GM15510 (cell line): ENCODE results near the gene TMTC1.

Source experiments
- POLR2A ChIP-seq: IDR thresholded peaks from 3 replicates; pipeline ENCODE4 v1.6.1; 2011; ENCODE audit warnings: borderline replicate concordance; ENCODE audit not compliant: insufficient read length; ENCODE audit errors: extremely low read depth

TMTC1 gene

DNA sequence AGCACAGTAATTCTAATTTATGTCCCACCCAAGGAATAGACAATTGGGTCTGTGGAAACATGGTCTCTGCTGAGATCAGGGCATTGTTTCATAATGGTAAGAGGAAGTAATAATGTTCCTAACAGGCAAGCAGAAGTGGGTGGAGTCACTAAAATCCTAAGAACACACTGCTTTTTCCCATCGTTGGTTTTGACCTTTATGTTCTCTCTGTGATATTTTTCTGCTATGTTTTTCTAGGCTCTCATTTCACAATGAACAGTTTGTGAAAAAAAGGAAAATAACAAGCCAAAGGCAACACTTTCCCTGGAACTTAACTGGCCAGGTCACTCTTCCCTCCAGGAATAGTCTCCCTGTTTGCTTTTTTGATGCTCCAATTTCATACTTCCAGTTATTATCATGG lies 205.7 kb downstream of the TMTC1 start:
- no peak for TF ChIP-seq POLR2A

DNA sequence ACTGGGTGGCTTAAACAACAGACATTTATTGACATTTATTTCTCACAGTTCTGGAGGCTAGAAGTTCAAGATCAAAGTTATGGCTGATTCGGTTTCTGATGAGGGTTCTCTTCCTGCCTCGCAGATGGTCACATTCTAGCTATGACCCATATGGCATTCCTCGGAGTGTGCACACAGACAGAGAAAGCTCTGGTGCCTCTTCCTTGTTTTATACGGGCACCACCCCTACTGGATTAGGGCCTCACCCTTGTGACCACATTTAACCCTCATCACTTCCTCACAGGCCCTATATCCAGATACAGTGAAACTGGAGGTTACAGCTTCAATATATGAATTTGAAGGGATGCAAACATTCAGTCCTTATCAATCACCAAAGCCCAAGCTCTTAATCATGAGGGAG lies 209.2 kb downstream of the TMTC1 start:
- no peak for TF ChIP-seq POLR2A

DNA sequence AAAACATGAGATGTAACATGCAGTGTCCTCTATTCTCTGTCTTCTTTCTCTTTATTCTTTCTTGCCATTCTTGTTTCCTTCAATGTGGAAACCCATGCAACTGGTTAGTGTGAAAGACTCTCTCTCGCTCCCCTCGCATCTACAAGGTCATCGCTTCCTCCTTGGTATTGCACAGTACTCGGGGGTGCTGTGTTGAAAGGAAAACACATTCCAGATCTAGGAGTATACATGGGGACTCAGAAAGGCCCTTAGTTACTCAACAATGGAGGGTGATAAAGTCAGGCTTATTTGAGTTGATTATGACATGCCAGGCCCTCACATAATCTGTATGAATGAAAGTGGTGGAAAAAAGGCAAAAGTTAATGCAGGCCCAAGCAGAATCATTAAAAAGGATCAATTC lies 210.8 kb downstream of the TMTC1 start:
- no peak for TF ChIP-seq POLR2A

DNA sequence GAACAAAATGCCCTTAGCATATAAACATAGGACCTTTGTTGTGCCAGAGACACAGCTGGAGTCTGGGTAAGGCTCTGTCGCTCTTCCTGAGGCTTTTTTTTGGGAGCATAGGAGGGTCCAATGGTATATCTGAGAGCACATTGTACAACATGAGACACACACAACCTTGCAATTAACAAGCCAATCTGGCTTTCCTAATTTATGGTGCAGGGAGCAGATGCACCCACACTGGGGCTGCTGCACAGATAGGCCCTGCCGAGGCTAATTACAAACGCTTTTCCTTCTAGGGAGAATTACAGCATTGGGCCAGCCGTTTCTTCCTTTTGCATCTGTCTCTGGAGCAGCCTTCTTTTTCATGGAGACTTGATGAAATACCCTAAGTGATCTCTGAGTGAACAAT lies 211.3 kb downstream of the TMTC1 start:
- no peak for TF ChIP-seq POLR2A

DNA sequence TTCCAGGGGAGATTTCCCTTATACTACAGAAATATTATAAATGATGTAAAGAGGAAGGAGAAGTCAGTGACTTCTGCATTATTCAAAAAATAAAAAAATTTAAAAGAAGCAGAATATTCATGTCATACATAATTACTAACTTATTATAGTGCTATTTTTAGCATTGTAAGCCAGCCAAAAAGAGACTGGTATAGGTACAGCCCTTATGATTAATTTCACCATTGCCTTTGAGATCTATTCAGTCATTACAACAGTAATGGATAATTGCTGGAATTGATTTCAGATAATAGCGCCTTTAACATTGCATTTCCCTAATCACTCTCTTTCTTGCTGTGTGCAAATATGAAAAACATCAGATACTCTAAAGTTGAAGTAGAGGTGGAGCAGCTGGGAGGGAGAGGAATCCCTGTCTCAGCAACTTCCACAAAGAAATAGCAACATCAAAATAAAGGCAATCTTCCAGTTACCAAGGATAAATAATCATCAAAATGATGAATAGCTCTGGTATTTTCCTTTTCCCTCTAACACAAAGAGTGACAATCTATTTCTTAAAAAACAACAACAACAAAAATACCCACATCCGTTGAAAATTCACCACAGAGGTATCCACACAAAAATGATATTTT lies 214.5 kb downstream of the TMTC1 start:
- TF ChIP-seq POLR2A = no peak

DNA sequence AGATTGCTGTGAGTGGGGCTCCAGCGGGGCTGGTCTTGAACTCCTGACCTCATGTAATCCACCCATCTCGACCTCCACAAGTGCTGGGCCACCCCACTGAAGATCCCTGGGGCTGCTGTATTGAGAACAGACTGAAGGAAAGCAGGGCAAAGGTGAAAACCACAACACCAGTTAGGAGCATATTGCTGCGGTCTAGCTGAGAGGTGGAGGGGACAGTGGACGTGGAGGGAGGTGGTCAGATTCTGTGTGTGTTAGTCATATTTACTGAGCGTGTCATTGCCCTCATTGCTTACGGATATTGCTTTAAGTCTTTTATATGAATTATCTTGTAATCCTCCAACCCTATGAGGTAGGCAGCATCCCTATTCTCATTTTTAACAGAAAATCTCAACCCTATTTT lies 217.3 kb downstream of the TMTC1 start:
- no peak for TF ChIP-seq POLR2A

DNA sequence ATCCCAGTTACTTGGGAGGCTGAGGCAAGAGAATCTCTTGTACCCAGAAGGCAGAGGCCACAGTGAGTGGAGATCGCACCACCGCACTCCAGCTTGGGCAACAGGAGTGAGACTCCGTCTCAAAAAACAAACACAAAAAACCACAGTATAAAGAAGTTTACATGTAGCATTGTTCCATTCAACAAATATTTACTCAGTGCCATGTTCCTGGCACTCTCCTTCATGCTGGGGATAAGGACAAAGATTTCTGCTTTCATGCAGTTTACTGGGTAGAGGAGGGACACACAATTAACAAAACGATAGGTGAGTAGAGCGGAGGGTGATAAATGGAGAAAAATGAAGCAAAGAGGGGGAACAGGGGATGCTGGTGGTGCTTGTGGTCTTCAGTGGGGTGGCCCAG lies 218.0 kb downstream of the TMTC1 start:
- no peak for TF ChIP-seq POLR2A

DNA sequence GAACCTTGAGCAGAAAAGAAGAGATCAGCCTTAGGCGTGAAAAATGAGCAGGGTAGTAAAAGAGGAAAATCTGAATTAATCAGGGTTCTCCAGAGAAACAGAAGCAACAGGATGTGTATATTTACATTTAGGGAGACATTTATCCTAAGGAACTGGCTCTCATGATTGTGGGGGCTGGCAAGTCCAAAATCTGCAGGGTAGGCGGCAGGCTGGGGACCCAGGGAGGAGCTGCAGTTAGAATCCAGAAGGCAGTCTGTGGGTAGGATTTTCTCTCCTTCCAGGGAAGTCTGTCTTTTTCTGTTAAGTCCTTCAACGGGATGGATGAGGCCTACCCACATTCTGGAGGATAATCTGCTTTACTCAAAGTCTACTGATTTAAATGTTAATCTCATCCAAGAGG lies 218.8 kb downstream of the TMTC1 start:
- TF ChIP-seq POLR2A = no peak

DNA sequence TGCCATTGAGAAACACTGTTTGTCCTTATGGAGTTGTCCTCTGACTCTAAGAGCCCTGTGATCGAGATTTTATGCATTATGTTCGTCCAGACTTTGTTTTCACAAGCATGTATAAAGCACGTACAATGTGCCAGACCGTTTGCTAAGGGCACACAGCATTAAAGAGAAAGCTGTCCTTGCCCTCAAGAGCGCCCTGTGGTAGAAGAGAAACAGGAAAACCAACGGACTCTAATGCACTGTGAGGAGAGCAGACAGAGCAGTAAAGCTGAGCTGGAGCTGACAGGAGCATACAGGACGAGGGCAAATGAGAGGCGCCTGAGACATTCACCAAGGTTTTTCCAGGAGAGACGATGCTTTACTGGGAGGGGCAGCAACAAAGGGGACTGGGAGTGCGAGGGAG lies 220.1 kb downstream of the TMTC1 start:
- no peak for TF ChIP-seq POLR2A

DNA sequence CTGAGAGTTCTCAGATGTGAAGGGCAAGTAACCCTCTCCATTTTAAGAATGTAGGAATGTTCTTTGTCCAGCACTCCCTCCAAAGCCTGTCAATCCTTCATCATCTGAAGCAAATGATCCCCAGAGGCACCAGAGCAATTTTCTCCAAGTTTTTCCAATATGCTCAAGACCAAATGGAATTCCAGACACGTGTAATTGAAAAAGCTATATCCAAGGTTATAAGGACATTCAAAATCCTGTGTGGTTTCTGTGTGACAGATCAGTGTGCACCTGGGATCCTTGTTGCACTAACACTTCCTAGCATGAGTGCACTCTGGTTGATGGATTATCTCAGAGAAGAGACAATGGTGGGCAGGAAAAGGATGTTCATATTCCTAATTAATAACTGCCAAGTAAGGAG lies 220.7 kb downstream of the TMTC1 start:
- TF ChIP-seq POLR2A = no peak

DNA sequence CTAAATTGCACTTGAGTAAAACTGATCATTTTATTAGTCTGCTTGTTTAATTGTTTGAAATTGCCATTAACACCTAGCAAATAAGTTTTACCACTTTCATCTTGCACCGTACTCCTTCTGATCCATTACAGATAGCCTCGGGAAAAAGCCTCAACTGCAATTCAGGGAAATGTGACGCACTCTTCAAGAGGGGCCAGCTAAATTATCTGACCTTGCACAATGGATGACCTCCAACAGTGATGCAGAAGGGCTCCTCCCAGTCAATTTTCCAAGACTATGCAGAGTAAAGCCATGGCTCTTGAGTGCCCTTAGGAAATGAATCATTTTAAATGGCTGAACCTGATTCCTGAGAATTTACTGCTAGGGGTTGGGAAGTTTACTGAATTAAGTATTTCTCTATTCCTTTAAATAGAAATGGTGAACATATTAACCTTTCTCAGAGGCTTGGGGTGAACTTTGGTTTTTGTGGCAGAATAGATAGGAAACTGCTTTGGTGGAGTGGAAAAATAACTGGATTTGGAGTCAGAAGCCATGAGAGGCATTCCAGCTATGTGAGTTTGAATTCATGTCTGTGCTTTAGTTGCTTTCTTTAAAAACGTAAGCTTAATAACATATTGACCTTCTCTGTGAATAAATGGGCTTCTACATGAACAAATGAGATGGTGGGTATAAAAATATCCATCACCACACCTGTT lies 221.5 kb downstream of the TMTC1 start:
- no peak for TF ChIP-seq POLR2A

DNA sequence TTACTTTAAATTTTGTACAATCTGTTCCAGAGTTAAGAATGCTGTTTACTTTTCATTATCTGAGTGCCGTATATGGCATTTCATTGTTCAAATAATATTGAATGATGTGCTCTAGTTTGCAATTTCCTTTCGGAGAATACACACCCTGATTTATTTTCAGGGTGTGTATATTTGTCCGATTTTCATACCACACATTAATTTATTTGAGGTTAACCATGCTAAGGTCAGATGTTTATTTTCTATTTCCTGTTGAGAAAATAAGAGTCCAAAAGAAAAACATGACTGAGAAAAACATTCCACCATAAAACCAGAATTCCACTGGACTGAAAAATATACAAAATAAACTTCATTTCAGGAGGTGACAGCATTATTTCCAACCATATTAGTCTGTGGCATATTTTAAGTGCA lies 222.1 kb downstream of the TMTC1 start:
- no peak for TF ChIP-seq POLR2A

DNA sequence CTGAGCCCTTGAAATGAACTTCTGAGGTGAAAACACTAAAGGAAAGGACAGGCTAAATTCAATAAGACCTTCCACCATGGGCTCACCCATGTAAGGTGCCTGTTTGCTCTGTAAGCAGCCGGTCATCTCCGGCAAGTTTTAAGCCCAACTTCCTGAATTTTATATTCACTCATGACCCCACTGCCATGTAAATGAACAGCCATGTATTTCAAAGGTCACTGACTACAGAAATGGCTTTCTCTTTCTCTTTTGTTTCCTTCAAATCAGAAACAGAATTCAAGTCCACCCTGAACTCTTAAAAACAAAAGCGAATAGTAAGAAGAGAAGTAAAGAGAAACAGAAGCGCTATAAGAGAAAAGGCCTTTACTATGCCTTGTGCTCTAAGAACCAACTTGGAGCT lies 224.5 kb downstream of the TMTC1 start:
- TF ChIP-seq POLR2A = no peak

DNA sequence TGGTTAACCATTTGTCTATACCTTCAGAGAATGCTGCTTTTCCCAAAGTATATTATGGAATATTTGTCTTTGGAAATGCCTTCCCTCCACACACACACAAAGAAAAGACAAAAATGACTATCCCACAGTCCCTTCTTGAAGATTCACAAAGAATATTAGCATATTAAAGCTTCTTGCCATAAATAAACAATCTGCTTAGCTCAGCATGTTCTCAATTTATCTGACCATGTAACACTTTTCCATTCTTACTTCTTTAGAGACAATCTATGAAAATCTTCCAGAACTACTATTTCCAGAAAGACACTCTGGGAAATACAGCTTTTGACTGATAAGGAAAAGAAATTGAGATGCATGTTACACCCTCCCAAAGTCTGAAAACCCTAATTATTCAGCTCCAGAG lies 227.4 kb downstream of the TMTC1 start:
- TF ChIP-seq POLR2A = no peak

DNA sequence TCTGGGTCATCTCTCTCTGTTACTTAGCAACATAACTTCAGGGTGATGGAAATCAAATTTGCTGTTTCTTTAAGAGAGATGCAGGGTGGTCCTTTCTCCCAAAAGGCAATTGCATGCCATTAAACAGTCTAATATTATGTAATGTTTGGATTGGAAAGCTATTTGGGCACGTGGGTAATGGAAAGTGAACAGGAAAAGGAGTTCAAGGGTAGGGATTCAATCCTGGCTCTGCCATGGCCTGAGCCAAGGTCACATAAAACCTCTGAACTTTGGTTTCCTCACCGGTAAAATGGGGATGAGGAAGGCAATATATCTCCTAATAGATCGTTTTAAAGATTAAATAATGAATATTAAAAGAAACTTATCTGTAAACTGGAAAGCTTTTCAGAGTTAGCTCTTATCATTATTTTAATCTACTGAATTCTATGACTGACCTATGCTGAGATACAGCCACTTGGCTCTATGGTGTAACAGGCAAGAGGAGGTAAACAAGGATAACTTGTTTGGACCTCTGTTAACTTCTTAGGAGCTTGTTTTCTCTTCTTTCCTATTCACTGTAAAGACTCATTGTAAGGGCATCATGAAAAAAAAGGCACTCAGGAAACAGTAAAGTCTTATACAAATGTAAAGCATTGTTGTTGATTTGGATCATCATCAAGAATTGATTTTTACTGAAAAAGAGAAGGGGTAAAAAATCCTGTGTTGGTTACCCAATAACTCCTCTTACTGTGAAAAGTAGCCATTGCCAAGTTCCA lies 230.6 kb downstream of the TMTC1 start:
- TF ChIP-seq POLR2A = no peak
